ENCODE data around the gene DPM3. TPM values are rescaled to one million over a fixed set of nuclear protein-coding genes. Genes with fewer than 3 reads are reported as not detected.

The DPM3 gene
- total and polyA plus RNA-seq, 2 of the 13 experiments (the other 11 are each of a cell fraction or from before 2014, with no cell fraction given), result 23.2 to 53.4 TPM

GRCh38 chr1:155178441-155179111 lies 38.2 kb upstream of the DPM3 start (continued):
- TF ChIP-seq ZNF574 (CRISPR knock-in tag; IDR thresholded peaks at IDR 0.05) (peak; percentile 71), ZBTB4 (CRISPR knock-in tag; IDR thresholded peaks at IDR 0.05; ENCODE audit: borderline replicate concordance) (no peak), ZBED4 (CRISPR knock-in tag; IDR thresholded peaks at IDR 0.05; ENCODE audit: borderline replicate concordance) (no peak), TBL1XR1 (IDR thresholded peaks at IDR 0.05; ENCODE audit: borderline replicate concordance, low read length, partially characterized antibody) (no peak), ZNF362 (CRISPR knock-in tag; IDR thresholded peaks at IDR 0.05; ENCODE audit: borderline replicate concordance) (no peak), NR2F1 (CRISPR knock-in tag; IDR thresholded peaks at IDR 0.05) (peak; percentile 96 to 99), ZNF224 (CRISPR knock-in tag; IDR thresholded peaks at IDR 0.05) (no peak), SMAD3 (CRISPR knock-in tag; IDR thresholded peaks at IDR 0.05) (no peak), SPEN (CRISPR knock-in tag; IDR thresholded peaks at IDR 0.05; ENCODE audit: low read depth) (peak; percentile 68; the same call in 1 of the 2 replicates), ZNF569 (CRISPR knock-in tag; IDR thresholded peaks at IDR 0.05; ENCODE audit: borderline replicate concordance) (no peak), ZNF564 (CRISPR knock-in tag; IDR thresholded peaks at IDR 0.05) (no peak), MED8 (CRISPR knock-in tag; IDR thresholded peaks at IDR 0.05; ENCODE audit: insufficient replicate concordance) (no peak), ZNF670 (CRISPR knock-in tag; IDR thresholded peaks at IDR 0.05; ENCODE audit: borderline replicate concordance) (no peak), ZNF839 (CRISPR knock-in tag; IDR thresholded peaks at IDR 0.05; ENCODE audit: borderline replicate concordance) (no peak), U2AF2 (IDR thresholded peaks at IDR 0.05; ENCODE audit: low read depth, low read length) (no peak), GATAD2A (CRISPR knock-in tag; IDR thresholded peaks at IDR 0.05) (peak; percentile 44; the same call in 1 of the 2 replicates), NAIF1 (CRISPR knock-in tag; IDR thresholded peaks at IDR 0.05; ENCODE audit: borderline replicate concordance) (no peak), MEF2D (CRISPR knock-in tag; IDR thresholded peaks at IDR 0.05) (no peak)
